CD4-positive, alpha-beta T cell treated with Interleukin-2 at 100 ng/mL for 4 hours (primary cell): Measurements from ENCODE around the gene LIPC.

Experiments used
- DNase-seq: peaks from one replicate; pipeline ENCODE4 v3.0.0-alpha.2; 2020; ENCODE audit warnings: low spot score

LIPC gene

GRCh38 chr15:58475573-58476524 is 44.1 kb downstream of the LIPC start:
- no peak for DNase-seq

DNA sequence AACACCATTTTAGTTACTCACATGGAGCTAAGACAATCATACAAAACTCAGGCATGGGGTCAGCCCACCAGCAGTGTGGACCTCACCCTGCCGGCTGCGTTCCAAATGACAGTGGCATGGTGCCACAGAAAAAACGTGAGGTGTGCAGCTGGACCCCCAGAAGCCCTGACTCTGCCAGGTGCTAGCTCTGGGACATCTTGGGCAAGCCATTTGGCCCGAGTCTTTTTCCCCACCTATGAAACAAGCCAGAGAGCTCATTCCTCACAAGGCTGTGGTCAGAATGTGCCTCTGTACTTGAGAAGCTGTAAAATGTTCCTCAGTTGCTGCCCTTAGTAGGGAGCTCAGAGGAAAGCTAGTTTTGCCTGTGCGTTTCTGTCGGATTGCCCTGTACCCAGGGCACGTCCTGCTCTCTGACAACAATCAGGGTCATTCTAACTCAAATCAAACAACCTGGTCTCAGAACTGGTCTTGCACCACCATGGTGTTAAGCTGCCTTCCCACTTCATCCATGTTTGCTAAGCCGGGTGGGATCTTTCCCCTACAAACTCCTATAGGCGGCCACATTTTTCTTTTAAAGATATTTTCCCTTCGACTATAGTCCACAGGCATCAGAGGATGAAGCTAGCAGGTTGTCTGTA is 44.9 kb downstream of the LIPC start:
- DNase-seq: no peak

DNA sequence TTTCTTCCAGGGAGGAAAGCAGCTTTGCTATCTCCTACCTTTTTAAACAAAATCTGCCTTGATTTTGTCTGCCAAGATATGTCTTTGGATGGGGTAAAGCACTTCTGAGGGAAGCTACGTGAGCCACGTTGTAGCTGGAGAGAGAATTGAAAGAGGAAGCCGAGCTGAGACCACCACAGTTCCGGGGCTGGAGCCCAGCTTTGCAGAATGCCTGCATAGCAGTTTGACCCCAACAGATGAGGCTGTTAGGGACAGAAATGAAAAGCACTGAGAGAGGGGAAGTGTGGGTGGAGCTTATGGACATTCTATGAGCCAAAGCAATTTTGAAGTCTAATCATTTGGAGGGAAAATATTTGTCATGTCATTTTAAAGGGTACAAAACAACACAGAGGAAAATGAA is 45.4 kb downstream of the LIPC start:
- DNase-seq: no peak

DNA sequence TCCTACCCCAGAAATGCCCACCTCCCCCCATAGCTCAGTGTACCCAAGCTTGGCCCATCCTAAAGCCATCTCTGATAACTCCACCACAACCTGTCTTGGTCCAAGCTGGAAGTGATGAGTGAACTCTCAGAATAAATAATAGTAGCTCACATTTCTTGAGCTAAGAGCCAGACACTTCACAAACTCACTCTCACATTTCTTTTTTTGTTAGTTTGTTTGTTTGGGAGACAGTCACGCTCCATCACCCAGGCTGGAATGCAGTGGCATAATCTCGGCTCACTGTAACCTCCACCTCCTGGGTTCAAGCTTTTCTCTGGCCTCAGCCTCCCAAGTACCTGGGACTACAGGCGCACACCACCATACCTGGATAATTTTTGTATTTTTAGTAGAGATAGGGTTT is 46.2 kb downstream of the LIPC start:
- no peak for DNase-seq

- no peak for DNase-seq
Observed at GRCh38 chr15:58478579-58478978, 46.8 kb downstream of the LIPC start.

DNA sequence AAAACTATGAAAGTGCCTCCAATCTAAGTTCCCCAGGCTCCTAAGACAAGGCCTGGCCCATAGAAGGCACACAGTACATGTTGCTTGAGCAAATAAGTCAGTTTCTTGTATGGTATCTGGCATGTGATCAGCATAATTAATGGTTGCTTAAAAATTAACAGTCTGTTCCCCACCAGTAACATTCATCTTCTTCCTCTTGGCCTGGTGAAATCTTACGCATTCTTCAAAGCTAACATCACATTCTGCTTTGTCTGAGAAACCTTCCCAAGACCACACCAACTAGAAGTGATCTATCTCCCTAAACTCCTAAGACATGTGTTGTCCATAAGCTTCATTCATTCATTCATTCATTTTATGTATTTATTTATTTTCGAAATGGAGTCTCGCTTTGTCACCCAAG is 48.1 kb downstream of the LIPC start:
- DNase-seq: no peak

DNA sequence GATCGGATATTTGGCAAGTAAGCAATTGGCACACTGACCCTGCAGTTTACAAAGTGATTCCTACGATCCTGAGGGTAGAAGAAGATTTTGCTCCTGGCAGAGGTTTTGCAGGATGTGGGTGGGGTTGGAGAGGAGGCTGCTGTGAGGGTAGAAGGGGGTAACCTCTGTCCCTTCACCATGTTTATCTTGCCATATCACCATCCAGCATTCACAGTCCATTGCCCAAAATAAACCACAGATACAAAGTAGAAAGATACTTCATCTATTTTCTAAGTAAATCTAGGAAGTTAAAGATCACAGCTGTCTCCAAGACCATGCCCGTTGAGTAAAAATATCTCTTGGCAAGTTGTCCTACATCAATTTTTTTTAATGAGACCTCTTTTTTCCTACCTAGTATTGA is 51.6 kb downstream of the LIPC start:
- DNase-seq: no peak

DNA sequence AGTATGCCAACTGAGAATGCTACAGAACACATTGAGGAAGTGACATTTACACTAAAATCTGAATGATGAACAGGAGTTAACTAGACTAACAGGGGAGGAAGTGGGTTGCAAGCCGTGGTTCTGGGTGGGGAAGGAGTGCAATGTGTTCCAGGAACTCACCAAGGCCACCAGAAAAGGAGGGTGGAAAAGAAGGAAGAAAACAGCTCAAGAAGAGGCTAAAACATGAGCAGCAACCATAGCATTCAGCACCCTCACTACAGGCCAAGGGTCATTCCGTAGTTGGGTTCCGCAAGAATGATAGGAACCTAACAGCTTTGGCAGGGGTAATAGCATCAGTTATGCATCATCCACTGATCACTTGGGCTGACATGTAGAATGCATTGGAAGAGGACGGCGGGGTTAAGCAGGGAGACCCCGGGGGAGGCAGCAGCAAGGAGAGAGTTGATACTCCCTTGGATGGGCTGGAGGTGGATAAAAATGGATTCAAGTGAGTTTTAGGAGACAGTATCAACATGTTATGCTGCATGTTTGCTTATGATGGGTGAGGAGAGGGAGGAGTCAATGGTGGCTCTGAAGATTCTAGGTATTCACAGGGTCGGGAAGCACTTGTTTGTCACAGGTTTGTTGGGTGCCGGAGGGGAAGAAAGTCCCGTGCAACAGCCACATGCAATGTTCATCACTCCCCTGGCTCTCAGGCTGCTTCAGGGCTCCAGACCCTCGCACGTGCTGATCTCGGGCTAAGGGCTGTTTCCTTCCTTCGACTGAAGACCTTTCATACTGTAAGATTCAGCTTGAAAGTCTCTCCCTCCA is 53.2 kb downstream of the LIPC start:
- DNase-seq: peak; percentile 71

DNA sequence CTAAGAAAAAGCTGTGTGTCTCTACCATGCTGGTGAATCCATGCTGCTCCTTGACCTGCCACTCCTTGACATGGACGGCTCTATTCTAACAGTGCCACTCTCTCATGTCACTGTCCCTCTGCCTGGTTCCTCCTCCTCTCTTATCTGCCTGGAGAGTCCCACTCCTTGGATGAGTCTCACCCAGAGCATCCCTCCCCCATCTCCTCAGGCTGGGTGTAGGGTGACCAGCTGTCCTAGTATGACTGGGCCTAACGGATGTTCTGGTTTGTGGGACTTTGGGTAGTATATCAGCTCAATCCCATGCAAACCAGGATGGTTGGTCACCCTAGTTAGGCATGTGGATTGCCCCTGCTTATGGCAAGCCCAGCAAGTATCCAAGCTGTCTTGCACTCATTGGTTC is 54.3 kb downstream of the LIPC start:
- DNase-seq: no peak

DNA sequence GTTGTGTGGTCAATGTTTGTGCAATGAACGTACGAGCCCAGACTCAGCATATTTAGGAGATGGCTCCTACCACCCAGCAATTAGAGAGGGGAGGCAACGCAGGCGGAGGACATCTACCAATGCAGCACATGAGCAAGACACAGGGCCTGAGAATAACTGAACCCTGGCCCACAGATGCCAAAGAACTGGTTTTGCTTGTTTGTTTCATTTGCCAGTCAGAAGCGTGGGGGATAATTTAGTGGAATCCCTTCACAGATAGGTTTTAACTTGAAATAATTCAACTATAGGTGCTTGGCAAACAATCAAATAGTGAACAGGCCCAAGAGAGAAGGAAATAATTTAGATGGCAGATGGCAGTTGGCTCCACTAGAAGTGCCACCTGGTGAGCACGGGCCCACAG is 54.8 kb downstream of the LIPC start:
- DNase-seq: no peak

DNA sequence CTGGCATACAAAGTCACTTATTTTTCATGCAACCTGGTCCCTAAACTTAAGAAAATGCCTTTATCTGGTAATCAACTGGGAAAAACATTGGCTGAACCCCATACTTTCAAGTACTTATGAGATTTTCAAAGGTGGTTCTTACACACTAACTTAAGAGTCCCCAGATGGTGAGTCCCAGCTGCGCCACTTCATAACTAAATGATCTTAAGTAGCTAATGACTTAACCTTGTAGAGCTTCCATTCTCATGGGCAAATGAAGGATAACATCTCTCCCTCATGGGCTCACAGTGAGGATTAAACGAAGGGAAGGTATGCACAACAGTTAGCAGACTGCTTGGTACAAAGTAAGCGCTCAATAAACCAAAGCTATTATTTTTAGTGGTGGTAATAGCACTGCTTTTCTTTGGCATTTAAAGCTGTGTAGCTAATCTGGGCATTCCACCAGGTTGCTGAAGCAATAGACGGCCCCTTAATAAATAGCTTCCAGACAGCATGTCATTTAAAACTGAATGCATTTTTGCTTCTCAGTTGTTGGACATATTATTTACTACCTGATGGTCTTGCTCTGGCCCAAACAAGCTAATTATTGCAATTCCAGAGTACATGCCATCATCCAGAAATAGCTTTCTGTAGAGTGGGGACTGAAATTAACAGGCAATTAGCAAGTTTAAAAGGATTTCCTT is 55.4 kb downstream of the LIPC start:
- no peak for DNase-seq

DNA sequence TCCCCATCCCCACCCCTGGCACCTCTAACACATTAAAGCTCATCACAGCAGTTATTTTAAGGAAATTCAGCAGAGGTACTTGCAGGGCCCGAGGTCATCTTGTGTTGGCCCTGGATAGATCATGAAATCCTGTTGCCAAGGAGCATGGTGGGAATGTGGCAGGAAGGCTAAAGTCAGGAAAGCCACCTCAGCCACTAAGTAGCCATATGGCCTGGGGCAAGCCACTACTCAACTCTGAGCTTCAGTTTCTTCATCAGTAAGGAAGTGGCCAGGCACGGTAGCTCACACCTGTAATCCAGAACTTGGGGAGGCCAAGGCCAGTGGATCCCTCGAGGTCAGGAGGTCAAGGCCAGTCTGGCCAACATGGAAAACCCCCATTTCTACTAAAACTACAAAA is 55.9 kb downstream of the LIPC start:
- DNase-seq: no peak

- DNase-seq: no peak
Observed at GRCh38 chr15:58489289-58490085, 57.7 kb downstream of the LIPC start.

DNA sequence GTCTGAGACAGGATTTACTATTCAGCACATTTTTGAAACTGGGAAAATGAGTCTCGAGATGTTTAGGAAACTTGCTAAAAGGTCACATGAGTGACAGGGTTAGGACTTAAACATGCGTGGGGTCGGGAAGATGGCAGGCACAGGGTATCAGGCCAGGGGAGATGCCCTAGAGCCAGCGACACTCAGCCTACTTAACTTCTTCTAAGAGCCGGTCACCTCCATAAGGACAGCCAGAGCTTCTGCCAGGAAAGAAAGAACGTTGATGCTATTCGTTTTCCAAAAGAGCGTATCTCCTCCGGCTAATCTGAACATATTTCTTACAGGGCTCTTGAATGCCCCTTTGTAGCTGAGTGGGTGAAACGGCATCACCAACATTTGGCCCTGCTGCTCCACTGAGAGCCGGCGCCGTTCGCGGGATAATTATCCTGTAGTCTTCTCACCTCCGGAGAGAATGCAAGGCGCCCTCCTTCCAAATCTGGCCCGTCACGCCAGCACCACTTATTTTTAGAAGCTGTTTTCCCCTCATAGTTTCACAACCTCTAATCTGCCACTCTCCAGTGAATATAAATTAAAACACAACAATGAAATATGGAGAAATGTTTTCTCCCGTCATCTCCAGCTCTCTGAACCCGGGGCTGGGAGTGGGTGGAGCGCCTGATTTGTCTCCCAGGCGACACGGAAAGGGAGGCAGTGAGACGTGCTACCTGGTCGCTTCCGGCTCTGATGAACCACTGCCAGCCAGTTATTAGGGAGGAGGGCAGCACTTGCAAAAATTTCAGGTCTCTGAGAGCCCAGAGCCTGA is 58.5 kb downstream of the LIPC start:
- DNase-seq: no peak

DNA sequence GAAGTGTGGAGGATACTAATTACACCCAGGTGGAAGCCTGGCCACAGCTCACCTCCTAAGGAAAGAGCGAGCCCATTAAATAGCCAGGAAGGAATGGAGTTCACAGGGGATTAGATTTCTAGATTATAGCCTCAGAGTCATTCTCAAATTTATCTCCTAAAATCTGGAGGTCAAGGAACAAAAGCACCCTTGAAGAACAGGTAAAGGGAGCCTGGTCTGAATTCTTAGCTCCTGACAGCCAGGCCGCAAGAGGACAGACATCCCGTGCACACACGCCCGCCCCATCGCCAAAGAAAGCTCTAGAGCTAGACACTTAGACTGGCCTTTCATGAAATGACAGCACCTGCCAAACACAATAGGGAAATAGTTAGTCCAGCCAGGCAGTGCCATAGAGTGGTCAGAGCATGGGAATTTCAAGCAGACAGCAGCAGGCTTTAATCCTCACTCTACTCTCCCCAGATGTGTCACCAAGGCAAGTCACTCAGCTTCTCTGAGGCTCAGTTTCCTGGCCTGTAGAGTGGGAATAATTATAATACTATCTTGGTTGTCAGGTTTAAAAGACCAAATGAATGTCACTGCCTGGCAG is 59.2 kb downstream of the LIPC start:
- DNase-seq: no peak

- DNase-seq: no peak
Observed at GRCh38 chr15:58491499-58492202, 59.9 kb downstream of the LIPC start.

GRCh38 chr15:58492661-58493397 is 61.0 kb downstream of the LIPC start:
- no peak for DNase-seq

- no peak for DNase-seq
Observed at GRCh38 chr15:58494567-58494966, 62.8 kb downstream of the LIPC start.
